Stimulated activated CD4-positive, alpha-beta T cell treated with anti-CD3 and anti-CD28 coated beads, TNF-alpha, amount 100 ng/mL, for 24 hours (primary cell): ENCODE results near the gene NKX3-2.
"Not testable (repeated sequence)": the region's sequence is repeated elsewhere in the genome, so short reads cannot be mapped to it uniquely, and the experiment has no call there.

Source experiments
- DNase-seq, 3 experiments: peaks; one replicate each; pipeline ENCODE4 v3.0.0-alpha.2; 2020; ENCODE audit warnings: low read depth in 3 of 3

The NKX3-2 gene

GRCh38 chr4:13543839-13544605 is at the start of gene NKX3-2:
Gene NKX3-2, minus strand, starts transcription at chr4:13544508. Its CDS starts 94 bp downstream, at chr4:13544414.
- DNase-seq = no peak

GRCh38 chr4:13592220-13592619 is 47.9 kb upstream of the NKX3-2 start:
- DNase-seq = no peak

- DNase-seq = no peak
Measured at GRCh38 chr4:13590766-13591165, 46.5 kb upstream of the NKX3-2 start.

- no peak for DNase-seq
Measured at GRCh38 chr4:13588954-13589353, 44.6 kb upstream of the NKX3-2 start.

- no peak for DNase-seq
Measured at GRCh38 chr4:13584481-13584880, 40.2 kb upstream of the NKX3-2 start.

GRCh38 chr4:13580036-13580435 is 35.7 kb upstream of the NKX3-2 start:
- no peak for DNase-seq

- no peak for DNase-seq
Measured at GRCh38 chr4:13577660-13578059, 33.4 kb upstream of the NKX3-2 start.

GRCh38 chr4:13570916-13571315 is 26.6 kb upstream of the NKX3-2 start:
- DNase-seq = no peak

- no peak for DNase-seq
Measured at GRCh38 chr4:13567125-13567524, 22.8 kb upstream of the NKX3-2 start.

GRCh38 chr4:13562876-13563275 is 18.6 kb upstream of the NKX3-2 start:
- no peak for DNase-seq

- no peak for DNase-seq
Measured at GRCh38 chr4:13561673-13562072, 17.4 kb upstream of the NKX3-2 start.

GRCh38 chr4:13560111-13560510 is 15.8 kb upstream of the NKX3-2 start:
- not testable (repeated sequence) for DNase-seq

- no peak for DNase-seq
Measured at GRCh38 chr4:13559413-13559812, 15.1 kb upstream of the NKX3-2 start.

GRCh38 chr4:13558881-13559280 is 14.6 kb upstream of the NKX3-2 start:
- DNase-seq = no peak

- DNase-seq = no peak
Measured at GRCh38 chr4:13555325-13555724, 11.0 kb upstream of the NKX3-2 start.

GRCh38 chr4:13553081-13553480 is 8.8 kb upstream of the NKX3-2 start:
- DNase-seq = no peak

- peak; percentile 72 to 88 (median 75) for DNase-seq
Measured at GRCh38 chr4:13548984-13549546, 4.8 kb upstream of the NKX3-2 start.

GRCh38 chr4:13548059-13548983 is 4.0 kb upstream of the NKX3-2 start:
- no peak for DNase-seq

GRCh38 chr4:13547485-13548041 is 3.3 kb upstream of the NKX3-2 start:
- no peak for DNase-seq

GRCh38 chr4:13546941-13547484 is 2.7 kb upstream of the NKX3-2 start:
- DNase-seq = no peak

GRCh38 chr4:13546142-13546940 is 2.0 kb upstream of the NKX3-2 start:
- no peak for DNase-seq
